ENCODE data around the gene TRPM2.

Gene TRPM2

DNA sequence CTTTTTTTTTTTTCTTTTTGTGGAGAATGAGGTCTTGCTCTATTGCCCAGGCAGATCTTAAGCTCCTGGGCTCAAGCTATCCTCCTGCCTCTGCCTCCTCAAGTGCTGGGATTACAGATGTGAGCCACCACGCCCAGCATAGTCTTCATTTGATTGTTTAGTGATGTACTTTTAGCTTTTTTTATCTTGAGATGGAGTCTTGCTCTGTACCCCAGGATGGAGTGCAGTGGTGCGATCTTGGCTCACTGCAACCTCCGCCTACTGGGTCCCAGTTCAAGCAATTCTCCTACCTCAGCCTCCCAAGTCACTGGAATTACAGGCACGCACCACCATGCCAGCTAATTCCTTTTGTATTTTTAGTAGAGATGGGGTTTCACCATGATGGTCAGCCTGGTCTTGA is 77.9 kb downstream of the TRPM2 start:
- no peak for DNase-seq (ENCODE audit: low read depth)

DNA sequence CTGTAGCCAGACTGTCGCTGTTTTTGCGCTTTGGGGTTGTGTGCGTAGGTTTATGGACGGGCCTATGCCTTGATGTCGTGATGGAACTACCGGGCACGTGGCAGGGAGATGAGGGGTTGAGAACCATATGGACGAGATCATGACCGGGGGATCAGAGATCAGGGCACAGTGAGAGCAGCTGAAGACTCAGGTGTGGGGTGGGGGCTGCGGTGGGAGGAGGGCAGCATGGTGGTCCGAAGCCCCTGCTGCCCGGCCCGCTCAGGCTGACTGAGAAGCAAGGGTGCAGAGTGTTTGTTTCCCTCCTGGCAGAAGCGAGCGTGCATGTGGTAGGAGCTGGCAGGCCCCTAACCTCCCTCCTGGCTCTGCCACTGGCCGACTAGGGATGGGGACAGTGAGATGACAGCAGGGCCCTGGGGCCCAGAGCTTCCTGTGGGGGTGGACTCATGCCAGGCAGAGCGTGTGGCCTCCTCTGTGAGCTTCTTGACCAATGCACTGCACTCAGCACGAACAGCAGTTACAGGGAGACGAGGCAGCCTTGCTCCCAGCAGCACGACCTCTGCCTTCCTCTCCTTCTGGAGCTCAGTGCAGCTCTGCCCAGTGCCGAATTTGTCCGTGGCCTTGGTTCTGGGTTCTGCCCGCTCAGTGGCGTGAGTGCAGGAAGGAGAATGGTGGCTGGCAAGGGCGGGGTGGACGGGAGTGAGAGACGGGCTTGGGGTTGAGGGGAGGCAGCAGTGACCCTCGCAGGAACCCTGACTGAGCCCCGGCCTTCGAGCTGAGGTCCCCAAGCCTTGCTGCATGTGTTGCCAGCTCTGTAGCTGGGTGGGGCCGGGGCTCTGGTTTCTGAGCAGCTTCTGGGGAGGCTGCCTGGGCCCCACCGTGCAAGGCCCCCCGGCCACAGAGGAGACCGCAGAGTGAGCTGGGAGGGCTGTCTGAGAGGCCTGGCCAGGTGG is 79.7 kb downstream of the TRPM2 start:
- no peak for DNase-seq (ENCODE audit: low read depth)

DNA sequence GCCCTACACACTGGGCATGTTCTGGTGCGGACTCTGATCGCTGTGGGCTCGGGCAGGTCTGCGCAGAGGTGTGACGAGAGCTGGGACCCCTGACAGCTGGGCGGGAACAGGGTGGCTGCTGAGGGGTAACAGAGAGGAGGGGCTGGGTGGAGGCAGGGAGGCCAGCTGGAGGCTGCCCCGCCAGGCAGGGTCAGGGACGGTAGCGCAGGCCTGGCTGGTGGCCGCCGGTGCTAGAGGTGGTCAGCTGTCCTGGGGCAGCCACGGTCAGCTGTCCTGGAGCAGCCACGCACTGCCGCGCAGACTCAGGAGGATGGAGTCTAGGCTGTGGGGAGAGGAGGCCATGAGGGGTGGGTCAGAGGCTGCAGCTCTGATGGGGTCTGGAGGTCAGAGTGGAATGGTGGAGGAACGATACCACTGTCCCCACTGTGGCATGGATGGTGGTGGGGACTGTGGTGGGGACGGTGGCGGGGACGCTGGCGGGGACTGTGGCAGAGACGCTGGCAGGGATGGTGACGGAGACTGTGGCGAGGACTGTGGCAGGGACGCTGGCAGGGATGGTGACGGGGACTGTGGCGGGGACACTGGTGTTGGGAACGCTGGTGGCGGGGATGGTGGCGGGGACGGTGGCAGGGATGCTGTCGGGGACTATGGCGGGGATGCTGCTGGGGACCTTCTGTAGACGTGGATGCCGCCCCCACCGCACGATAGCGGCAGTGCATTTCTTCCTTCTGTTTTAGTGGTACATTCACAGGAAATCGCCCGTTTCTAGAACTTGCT is 80.6 kb downstream of the TRPM2 start:
- DNase-seq (ENCODE audit: low read depth), result no peak

DNA sequence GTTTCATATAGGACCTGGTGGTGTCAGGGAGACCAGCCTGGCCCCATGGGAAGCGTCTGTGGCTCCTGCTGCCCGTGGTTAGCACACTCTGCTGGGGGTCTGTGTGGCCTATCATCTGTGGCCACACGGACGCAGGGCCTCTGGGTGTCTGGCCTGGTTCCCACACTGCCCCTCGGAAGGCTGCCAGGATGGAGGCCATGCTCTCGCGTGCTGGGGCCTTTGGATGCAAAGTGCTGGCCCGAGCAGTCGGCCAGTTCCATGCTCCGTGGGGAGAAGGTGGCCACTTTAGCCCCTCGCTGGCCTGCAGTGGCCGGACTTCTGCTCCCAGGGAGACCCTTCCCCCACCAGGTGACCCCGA is 81.1 kb downstream of the TRPM2 start:
- no peak for DNase-seq (ENCODE audit: low read depth)

DNA sequence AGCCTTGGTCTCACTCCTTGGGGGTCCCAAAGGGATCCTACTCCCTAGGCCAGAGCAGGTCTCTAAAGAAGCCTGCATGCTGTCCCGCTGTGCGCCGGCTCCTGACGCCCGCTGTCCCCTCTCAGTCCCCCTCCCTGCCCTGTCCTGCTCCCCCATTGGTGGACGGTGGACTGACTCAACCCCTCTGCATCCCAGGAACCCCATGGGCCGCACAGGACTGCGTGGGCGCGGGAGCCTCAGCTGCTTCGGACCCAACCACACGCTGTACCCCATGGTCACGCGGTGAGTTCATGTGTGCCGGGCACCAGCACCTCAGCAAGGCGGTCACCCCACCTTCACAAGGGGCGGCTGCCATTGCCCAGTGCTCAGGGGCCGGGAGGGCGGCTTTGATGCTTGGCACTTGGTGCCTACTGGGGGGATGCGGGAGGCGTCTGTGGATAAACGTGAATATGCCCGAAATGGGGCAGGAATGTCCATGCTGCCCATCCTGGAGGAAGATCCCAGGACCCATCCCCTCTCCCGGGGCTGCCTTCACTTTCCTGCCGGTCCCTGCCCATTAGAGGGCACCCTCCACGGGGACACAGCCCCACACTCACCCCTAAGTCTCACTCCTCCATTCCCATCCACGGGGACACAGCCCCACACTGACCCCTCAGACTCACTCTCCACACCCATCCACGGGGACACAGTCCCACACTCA is 81.7 kb downstream of the TRPM2 start:
- DNase-seq (ENCODE audit: low read depth), result no peak

DNA sequence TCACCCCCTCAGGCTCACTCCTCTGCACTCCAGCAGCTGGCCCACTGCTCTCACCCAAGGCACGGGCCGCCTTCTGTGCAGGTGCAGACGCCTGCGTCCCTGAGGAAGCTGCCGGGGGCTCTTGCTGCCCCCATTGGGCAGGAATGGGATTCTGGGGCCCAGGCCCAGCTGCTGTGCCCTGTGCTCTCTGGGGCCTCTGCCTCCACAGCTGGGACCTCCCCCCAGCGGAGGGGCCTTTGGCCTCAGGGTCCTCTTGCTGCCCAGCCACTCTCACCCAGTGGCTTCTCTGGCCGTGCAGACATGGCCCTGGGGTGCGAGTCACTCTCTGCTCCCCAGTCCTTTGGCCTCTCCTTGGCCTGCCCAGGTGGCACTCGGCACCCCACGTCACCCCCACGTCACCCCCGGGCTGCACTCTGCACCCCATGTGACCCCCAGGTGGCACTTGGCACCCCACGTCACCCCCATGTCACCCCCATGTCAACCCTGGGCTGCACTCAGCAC is 82.7 kb downstream of the TRPM2 start:
- no peak for DNase-seq (ENCODE audit: low read depth)

DNA sequence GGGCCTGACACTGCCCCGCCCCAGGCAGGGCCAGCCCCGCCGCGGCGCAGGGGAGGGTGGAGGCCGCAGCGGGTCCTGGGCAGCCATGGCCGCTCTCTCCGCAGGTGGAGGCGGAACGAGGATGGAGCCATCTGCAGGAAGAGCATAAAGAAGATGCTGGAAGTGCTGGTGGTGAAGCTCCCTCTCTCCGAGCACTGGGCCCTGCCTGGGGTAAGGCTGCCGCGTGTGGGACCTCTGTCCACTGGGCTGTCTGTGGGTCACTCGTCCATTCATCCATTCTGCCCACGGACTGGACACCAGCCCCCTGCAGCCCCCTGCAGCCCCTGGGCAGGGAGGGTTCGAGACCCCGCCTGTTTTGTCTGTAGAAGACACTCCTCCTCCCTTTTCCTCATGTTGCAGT is 83.5 kb downstream of the TRPM2 start:
- DNase-seq (ENCODE audit: low read depth), result no peak

DNA sequence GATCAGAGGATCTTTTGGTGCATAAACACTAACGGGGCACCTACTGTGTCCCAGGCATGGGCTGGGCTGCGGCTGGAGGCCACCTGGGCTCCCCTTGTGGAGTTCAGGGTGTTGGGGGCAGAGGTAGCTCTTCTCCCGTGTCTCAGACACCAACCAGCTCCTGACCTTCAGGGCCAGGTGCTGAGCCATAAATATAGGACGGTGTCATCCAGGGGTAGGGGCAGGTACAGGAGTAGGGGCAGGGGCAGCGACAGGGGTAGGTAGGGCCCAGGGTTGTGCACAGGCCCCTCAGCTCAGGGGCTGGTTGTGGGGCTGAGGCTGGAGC is 83.9 kb downstream of the TRPM2 start:
- no peak for DNase-seq (ENCODE audit: low read depth)

DNA sequence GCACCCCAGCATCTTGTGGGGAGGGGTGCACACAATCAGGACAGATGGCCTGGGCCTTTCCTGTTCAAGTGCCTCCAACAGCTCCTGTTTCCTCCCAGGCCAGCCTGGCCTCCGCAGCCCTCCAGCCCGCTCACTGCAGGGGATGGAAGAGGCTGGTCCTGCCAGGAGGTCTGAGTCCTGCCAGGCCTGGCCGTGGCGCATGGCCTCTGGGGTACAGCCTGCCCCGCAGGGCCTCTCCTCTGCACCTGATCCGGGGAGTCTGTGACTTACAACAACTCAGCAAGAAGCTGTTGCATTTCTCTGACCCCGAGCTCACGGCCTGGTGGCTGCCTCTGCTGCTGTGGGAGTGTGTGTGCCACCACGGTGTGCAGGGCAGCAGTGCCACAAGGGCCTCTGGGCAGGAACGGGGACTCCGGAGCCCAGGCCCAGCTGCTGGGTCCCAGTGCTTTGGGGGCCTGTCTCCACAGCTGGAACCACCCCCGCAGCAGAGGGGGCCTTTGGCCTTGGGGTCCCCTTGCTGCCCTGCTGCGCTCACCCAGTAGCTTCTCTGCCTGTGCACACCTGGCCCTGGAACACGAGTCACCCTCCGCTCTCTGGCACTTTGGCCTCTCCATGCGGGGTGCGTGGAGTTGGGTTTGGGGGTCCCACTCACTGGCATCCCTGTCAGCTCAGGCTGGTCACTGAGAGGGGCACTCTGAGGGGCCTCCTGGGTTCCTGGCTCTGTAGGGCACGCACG is 84.4 kb downstream of the TRPM2 start:
- DNase-seq (ENCODE audit: low read depth), result no peak

DNA sequence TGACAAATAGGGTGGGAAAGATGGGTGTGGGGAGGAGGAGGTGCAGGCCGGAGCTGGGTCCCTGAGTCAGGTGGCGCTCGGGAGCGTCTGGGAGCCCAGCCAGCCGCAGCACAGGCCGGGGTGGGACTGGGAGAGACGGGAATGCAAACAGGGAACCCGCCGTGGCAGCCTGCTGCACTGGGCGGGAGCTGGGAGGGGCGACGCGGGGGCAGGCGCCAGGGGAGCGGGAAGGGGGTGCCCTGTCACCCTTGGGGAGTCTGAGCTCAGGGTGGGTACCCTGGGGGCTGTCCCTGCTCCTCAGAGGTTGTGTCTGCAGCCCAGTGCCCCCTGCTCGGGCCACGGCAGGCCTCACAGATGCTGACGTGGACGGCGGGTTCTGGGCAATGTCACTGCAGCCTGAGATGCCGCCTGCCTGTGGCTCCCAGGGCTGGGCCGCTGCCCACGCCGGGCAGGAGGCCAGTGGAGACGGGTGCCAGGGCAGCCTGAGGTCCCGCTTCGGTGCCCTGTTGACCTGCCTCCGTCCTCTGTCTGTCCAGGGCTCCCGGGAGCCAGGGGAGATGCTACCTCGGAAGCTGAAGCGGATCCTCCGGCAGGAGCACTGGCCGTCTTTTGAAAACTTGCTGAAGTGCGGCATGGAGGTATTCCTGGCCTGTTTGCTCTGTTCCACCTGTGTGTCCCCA is 85.2 kb downstream of the TRPM2 start:
- DNase-seq (ENCODE audit: low read depth), result no peak

DNA sequence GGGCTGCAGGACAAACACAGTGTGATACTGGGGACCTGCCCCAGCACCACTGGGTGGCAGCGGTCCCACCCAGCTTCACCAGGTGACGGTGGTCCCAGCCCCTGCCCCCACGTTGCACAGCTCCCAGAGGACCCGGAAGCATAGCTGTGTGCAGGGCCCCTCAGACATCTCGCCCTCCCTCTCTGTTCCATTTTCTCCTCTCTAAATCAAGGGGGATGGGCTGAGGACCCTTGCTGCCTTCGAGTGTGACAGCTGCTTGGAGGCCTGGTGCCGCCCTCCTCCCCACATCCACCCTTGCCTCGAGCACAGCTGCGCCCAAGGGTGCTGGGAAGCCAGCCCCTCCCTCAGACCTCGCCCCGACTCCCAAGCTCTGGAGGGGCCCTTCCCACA is 85.8 kb downstream of the TRPM2 start:
- no peak for DNase-seq (ENCODE audit: low read depth)

DNA sequence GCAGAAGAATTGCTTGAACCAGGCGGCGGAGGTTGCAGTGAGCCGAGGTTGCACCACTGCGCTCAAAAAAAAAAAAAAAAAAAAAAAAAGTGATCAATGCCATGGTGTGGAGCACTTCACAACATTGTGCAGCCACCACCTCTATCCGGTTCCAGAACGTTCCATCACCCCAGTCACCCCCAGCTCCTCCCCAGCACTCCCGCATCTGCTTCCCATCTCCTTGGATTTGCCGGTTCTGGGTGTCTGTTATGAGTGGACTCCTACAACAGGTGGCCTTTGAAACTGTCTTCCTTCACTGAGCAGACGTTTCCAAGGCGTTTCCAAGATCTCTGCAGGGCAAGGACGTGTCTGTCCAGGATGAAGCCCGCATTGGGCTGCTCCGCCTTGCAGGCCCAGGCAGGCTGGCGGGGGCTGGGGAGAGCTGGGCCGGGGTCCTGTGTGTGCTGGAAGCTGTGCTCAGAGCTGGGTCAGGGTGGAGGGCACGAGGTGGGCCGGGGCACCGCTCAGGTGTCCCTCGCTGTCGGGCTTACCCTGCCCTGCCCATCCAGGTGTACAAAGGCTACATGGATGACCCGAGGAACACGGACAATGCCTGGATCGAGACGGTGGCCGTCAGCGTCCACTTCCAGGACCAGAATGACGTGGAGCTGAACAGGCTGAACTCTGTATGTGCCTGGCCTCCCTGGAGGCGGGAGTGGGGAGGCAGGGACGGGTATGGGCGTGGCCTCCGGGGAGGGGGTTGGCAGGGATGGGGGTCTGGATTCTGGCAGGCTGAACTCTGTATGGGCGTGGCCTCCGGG is 87.0 kb downstream of the TRPM2 start:
- DNase-seq (ENCODE audit: low read depth), result no peak

DNA sequence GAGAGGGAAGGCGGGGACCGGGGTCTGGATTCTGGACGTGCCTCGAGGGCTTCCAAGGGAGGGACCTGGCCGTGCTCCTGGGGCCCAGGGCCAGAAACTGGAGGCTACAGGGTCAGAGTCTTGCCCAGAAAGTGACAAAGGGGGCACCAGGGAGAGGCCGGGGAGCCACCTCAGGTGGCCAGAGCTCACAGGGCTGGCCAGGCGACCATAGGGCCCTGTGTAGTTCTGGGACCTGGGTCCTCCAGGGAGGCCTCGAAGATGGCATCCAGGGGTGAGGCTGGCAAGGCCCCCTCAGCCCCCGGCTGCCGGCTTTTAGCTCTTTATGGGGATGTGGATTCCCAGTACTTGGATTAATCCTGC is 87.6 kb downstream of the TRPM2 start:
- no peak for DNase-seq (ENCODE audit: low read depth)

DNA sequence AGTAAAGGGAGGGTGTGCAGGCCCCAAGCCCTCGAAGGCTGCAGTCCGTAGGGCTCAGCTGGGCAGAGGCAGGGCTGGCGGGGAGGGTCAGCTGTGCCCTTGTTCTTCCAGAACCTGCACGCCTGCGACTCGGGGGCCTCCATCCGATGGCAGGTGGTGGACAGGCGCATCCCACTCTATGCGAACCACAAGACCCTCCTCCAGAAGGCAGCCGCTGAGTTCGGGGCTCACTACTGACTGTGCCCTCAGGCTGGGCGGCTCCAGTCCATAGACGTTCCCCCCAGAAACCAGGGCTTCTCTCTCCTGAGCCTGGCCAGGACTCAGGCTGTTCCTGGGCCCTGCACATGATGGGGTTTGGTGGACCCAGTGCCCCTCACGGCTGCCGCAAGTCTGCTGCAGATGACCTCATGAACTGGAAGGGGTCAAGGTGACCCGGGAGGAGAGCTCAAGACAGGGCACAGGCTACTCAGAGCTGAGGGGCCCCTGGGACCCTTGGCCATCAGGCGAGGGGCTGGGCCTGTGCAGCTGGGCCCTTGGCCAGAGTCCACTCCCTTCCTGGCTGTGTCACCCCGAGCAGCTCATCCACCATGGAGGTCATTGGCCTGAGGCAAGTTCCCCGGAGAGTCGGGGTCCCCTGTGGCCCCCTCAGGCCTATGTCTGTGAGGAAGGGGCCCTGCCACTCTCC is 88.3 kb downstream of the TRPM2 start:
- DNase-seq (ENCODE audit: low read depth), result no peak

DNA sequence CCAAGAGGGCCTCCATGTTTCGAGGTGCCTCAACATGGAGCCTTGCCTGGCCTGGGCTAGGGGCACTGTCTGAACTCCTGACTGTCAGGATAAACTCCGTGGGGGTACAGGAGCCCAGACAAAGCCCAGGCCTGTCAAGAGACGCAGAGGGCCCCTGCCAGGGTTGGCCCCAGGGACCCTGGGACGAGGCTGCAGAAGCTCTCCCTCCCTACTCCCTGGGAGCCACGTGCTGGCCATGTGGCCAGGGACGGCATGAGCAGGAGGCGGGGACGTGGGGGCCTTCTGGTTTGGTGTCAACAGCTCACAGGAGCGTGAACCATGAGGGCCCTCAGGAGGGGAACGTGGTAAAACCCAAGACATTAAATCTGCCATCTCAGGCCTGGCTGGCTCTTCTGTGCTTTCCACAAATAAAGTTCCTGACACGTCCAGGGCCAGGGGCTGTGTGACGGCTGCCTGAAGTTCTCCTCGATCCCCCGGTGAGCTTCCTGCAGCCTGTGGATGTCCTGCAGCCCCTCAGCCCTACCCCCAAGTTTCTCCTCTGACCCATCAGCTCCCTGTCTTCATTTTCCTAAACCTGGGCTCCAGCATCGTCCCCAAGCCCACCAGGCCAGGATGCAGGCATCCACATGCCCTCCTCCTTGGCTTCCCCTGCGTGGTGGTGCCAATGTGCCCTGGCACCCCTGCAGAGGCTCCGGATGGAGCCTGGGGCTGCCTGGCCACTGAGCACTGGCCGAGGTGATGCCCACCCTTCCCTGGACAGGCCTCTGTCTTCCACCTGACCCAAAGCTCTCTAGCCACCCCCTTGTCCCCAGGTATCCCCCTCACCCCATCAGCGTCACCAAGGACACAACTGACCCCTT is 89.1 kb downstream of the TRPM2 start:
- DNase-seq (ENCODE audit: low read depth), result no peak

DNA sequence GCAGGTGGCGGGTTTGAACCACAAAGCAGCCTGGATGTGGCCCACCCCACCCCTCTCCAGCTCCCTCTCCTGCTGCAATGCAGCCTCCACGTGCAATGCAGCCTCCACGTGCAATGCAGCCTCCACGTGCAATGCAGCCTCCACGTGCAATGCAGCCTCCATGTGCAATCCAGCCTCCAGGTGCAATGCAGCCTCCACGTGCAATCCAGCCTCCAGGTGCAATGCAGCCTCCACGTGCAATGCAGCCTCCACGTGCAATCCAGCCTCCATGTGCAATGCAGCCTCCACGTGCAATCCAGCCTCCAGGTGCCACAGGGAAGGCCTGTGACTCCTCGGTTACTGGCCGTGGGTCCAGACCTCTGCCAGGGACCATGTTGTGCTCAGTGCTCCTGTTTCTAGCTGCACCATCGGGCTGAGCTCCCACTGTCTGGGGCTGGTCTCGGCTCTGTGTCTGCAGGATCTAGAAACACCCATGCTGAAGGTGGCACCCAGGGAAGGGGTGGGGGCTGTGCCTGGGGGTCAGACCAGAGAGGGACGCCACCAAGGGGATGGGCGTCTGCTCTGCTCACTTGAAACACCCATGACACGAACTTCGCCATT is 90.0 kb downstream of the TRPM2 start:
- no peak for DNase-seq (ENCODE audit: low read depth)

DNA sequence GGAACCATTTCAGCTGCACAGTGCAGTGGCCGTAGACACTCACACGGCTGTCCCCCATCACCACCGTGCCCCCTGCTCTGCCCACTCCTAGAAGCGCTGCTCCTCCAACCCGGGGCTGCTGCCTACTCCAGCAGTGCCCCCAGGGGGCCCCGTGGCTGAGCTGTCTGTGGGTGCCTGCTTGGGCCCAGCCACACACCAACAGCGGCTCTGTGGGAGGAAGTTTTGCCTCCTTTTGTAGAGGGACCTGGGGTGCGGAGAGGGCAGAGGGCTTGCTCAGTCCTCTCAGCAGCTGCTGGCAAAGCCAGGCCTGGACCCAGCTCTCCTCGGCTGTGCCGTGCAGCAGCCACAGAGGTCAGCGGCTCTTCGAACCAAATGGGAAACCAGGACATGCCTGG is 90.5 kb downstream of the TRPM2 start:
- no peak for DNase-seq (ENCODE audit: low read depth)

DNA sequence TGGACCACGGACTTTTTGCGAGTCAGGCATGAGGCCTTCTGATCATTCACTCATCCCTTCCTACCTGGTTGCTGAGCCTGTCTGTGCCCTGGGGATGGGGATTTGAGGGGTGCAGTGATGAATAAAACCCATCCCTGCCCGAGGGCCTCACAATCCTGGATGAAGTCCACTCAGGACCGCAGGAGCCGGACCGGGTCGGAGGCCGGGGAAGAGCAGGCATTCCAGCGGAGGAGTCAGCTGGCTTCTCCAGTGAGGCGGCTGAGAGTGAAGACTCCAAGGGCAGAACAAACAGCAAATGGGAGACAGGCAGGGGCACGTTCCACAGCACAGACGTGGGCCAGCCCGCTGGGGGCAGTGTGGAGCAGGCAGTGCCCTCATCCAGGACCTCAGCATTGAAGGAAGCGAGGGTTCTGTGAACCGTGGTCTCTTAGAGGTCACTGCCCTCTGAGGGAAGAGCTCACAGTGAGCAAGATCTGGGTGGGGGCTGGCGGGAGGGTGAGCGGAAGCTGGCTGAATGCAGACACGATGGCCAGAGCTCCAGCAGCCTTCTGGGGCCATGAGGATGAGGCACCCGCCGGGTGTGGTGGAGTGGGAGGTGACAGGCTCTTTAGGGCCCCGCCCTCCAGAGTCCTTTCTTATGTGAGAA is 91.0 kb downstream of the TRPM2 start:
- no peak for DNase-seq (ENCODE audit: low read depth)

Measured in T-helper 22 cell (primary cell).